Measurements from ENCODE around the gene NAT10.

GRCh38 chr11:34157163-34157562 is 51.7 kb downstream of the NAT10 start:
- TF ChIP-seq CTCF (IDR thresholded peaks at IDR 0.05; ENCODE audit: insufficient read depth, low read length, poor library complexity, severe bottlenecking) (no peak), EZH2phosphoT487 (conservative IDR thresholded peaks at IDR 0.05; ENCODE audit: low read length) (no peak)
